PC-9 (cell line): ENCODE measurements around the gene TOMM5. TPM values are rescaled to one million over a fixed set of nuclear protein-coding genes. Genes with fewer than 3 reads are reported as not detected.

ENCODE experiments used
- BruUV-seq: library from RNA; stranded (reverse); fragments of 400-500 nt; replicated peaks from 2 replicates; lab custom pipeline; 2021; lab: Mats Ljungman, UMichigan
- CTCF ChIA-PET: fragments of 300-600 bp; sonication (Branson Sonifier 250); formaldehyde crosslinking; loops from one replicate; lab custom pipeline; 2022; ENCODE audit warnings: antibody characterized with exemption; lab: Charles Lee
- POLR2A ChIA-PET: fragments of 300-600 bp; sonication (Branson Sonifier 250); formaldehyde crosslinking; loops from one replicate; lab custom pipeline; 2022; ENCODE audit warnings: antibody characterized with exemption; ENCODE audit not compliant: unreplicated experiment; lab: Charles Lee
- DNase-seq, 2 experiments: peaks; one replicate each; pipeline versions ENCODE4 v3.0.0 to v3.0.0-alpha.2; 2015 to 2022; ENCODE audit warnings: mixed read lengths in 1 of 2
- H2AFZ ChIP-seq: fragments of 200-600 bp; sonication (generic); 2 replicates; pipeline ENCODE4 v1.8.1; 2017; ENCODE audit warnings: antibody characterized with exemption
- H3F3A ChIP-seq: fragments of 200-600 bp; sonication (generic); 2 replicates; pipeline ENCODE4 v1.8.1; 2017; ENCODE audit warnings: antibody characterized with exemption, mild to moderate bottlenecking, low read depth; ENCODE audit not compliant: insufficient read depth
- H3K27ac ChIP-seq: fragments of 200-600 bp; sonication (generic); 2 replicates; pipeline ENCODE4 v1.6.1; 2016; ENCODE audit warnings: mixed run types
- H3K27me3 ChIP-seq: fragments of 200-600 bp; sonication (generic); 2 replicates; pipeline ENCODE4 v1.6.1; 2016; ENCODE audit warnings: low read depth, mixed run types; ENCODE audit not compliant: insufficient read depth
- H3K36me3 ChIP-seq: fragments of 200-600 bp; sonication (generic); 2 replicates; pipeline ENCODE4 v1.6.1; 2016; ENCODE audit warnings: low read depth, mixed run types
- H3K4me1 ChIP-seq: fragments of 200-600 bp; sonication (generic); replicated peaks from 2 replicates; pipeline ENCODE4 v1.6.1; 2016; ENCODE audit warnings: mixed run types; ENCODE audit not compliant: insufficient read depth
- H3K4me2 ChIP-seq: fragments of 200-600 bp; sonication (generic); 2 replicates; pipeline ENCODE4 v1.6.1; 2017; ENCODE audit warnings: mixed run types
- H3K4me3 ChIP-seq: fragments of 200-600 bp; sonication (generic); 2 replicates; pipeline ENCODE4 v1.6.1; 2016; ENCODE audit warnings: mixed run types
- H3K79me2 ChIP-seq: fragments of 200-600 bp; sonication (generic); 2 replicates; pipeline ENCODE4 v1.6.1; 2017; ENCODE audit warnings: low read depth, mixed run types
- H3K9me2 ChIP-seq: fragments of 200-600 bp; sonication (generic); 2 replicates; pipeline ENCODE4 v1.8.1; 2017; ENCODE audit warnings: mild to moderate bottlenecking; ENCODE audit not compliant: insufficient read depth
- H3K9me3 ChIP-seq: fragments of 200-600 bp; sonication (generic); 2 replicates; pipeline ENCODE4 v1.8.1; 2016; ENCODE audit warnings: low read depth; ENCODE audit not compliant: insufficient read depth
- H4K20me1 ChIP-seq: fragments of 200-600 bp; sonication (generic); 2 replicates; pipeline ENCODE4 v1.8.1; 2017; ENCODE audit not compliant: insufficient read depth
- EZH2 ChIP-seq: fragments of 200-600 bp; sonication (generic); IDR thresholded peaks from 2 replicates; pipeline ENCODE4 v1.8.0; 2017; ENCODE audit warnings: antibody characterized with exemption, low read depth
- intact Hi-C: fragments of 100-400 bp; cut with micrococcal nuclease; formaldehyde crosslinking; loops from one replicate; pipeline ENCODE4 v1.10.0; 2022; ENCODE audit not compliant: unreplicated experiment
- total RNA-seq: library from RNA; stranded (reverse); gene quantifications from 2 replicates; pipeline ENCODE4 v1.2.3, GENCODE V29; 2021
- TF ChIP-seq, protein P1 (sequence below): fragments of 200-600 bp; sonication (generic); conservative IDR thresholded peaks from 2 replicates; pipeline ENCODE4 v1.6.1; 2017; ENCODE audit warnings: mixed run types, antibody characterized with exemption, mild to moderate bottlenecking, moderate library complexity

TOMM5 gene
- total RNA-seq, 1 experiment from 2014 or later: 78.2 TPM

DNA sequence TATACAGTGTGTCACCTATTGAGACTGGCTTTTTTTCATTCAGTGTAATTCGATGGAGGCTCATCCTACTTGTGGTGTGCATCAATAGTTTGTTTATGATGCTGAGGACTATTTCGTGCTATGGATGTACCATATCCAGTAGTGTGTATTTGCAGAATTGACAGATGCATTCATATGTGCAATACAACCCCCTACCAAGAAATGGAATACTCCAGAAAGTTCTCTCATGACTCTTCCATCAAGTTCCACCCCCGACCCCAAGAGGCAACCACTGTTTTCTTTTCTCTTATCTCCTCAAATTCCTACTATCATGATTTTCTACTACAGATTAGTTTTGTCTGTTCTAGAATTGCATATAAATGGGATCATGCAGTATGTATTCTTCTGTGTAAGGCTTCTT lies 38.1 kb downstream of the TOMM5 start:
- H3K4me1 ChIP-seq: no peaks in the 10 kb centered on the region
- no peaks in the 10 kb centered on the region for H3K79me2 ChIP-seq
- DNase-seq: no peak
- H3K4me2 ChIP-seq: no peak overlapping the region
- no peak overlapping the region for H3K27ac ChIP-seq
- no peak overlapping the region for H2AFZ ChIP-seq
- intact Hi-C loops: no loop called here
- no peaks in the 10 kb centered on the region for H3K36me3 ChIP-seq
- no TSS peak for BruUV-seq
- H3K4me3 ChIP-seq: no peak overlapping the region
- H3F3A ChIP-seq: no peaks in the 10 kb centered on the region
- no peaks in the 10 kb centered on the region for H4K20me1 ChIP-seq
- ChIA-PET POLR2A (no interaction called here), CTCF (no interaction called here)
- H3K9me2 ChIP-seq: no peaks in the 10 kb centered on the region
- no peaks in the 10 kb centered on the region for H3K9me3 ChIP-seq
- H3K27me3 ChIP-seq: no peaks in the 10 kb centered on the region
- TF ChIP-seq, protein P1, sequence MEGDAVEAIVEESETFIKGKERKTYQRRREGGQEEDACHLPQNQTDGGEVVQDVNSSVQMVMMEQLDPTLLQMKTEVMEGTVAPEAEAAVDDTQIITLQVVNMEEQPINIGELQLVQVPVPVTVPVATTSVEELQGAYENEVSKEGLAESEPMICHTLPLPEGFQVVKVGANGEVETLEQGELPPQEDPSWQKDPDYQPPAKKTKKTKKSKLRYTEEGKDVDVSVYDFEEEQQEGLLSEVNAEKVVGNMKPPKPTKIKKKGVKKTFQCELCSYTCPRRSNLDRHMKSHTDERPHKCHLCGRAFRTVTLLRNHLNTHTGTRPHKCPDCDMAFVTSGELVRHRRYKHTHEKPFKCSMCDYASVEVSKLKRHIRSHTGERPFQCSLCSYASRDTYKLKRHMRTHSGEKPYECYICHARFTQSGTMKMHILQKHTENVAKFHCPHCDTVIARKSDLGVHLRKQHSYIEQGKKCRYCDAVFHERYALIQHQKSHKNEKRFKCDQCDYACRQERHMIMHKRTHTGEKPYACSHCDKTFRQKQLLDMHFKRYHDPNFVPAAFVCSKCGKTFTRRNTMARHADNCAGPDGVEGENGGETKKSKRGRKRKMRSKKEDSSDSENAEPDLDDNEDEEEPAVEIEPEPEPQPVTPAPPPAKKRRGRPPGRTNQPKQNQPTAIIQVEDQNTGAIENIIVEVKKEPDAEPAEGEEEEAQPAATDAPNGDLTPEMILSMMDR: no peak
- TF ChIP-seq EZH2: no peak

DNA sequence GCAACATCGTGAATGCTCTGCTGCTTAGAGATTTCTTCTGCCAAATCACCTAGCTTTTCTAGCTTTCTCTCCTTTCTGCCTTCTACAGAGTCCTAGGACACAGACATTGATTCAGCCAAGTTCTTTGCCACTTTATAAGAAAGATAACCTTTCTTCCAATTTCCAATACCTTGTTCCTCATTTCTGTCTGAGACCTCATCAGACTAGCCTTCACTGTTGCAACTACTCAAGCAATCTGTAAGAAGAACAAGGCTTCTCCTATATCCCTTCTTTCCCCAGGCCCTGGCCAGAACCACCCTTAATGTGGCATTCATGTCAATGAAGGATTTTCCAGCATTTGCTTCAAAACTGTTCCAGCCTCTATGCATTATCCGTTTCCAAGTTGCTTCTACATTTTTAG lies 40.5 kb downstream of the TOMM5 start:
- Histone ChIP-seq H3K4me2 (no peak overlapping the region), H3K9me3 (no peaks in the 10 kb centered on the region), H3K27me3 (no peaks in the 10 kb centered on the region), H3K27ac (no peak overlapping the region), H3K9me2 (no peaks in the 10 kb centered on the region), H3K79me2 (no peaks in the 10 kb centered on the region), H3F3A (no peaks in the 10 kb centered on the region), H2AFZ (no peak overlapping the region), H3K4me3 (no peak overlapping the region), H3K4me1 (no peaks in the 10 kb centered on the region), H4K20me1 (no peaks in the 10 kb centered on the region), H3K36me3 (no peaks in the 10 kb centered on the region)
- no TSS peak for BruUV-seq
- CTCF ChIA-PET: no interaction called here
- intact Hi-C loops: no loop called here
- TF ChIP-seq, protein P1: no peak
- no peak for TF ChIP-seq EZH2
- POLR2A ChIA-PET: no interaction called here
- no peak for DNase-seq

DNA sequence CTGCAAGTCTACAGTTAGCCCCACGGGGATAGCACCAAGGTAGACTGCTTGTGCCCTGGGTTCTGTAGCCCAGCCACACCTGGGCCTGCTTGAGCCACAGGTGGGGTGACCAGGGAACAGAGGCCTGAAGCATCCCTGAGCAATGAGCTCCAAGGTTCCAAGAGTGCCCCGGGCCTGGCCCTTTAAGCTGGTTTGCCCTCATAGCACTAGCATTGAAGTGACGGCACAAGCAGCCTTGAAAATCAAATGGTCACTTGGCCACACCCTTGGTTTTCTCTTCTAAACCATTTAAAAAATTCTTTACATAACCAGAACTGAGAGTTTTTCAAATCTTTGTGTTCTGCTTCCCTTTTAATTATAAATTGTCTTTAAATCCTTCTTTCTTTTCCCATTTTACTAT lies 40.9 kb downstream of the TOMM5 start:
- H4K20me1 ChIP-seq: no peaks in the 10 kb centered on the region
- no peaks in the 10 kb centered on the region for H3K36me3 ChIP-seq
- no peaks in the 10 kb centered on the region for H3K4me1 ChIP-seq
- no peak overlapping the region for H3K4me2 ChIP-seq
- TF ChIP-seq EZH2: no peak
- TF ChIP-seq, protein P1: no peak
- intact Hi-C loops: no loop called here
- no peaks in the 10 kb centered on the region for H3K9me2 ChIP-seq
- no peak overlapping the region for H2AFZ ChIP-seq
- BruUV-seq: no TSS peak
- H3K9me3 ChIP-seq: no peaks in the 10 kb centered on the region
- no peaks in the 10 kb centered on the region for H3F3A ChIP-seq
- ChIA-PET POLR2A (no interaction called here), CTCF (no interaction called here)
- no peak overlapping the region for H3K27ac ChIP-seq
- no peaks in the 10 kb centered on the region for H3K27me3 ChIP-seq
- no peak for DNase-seq
- H3K79me2 ChIP-seq: no peaks in the 10 kb centered on the region
- H3K4me3 ChIP-seq: no peak overlapping the region
